HepG2 (cell line): ENCODE data around the gene UQCR11. TPM values are rescaled to one million over a fixed set of nuclear protein-coding genes. Genes with fewer than 3 reads are reported as not detected.
A peak's percentile ranks its signal among the peaks of the same experiment; 100 is the strongest.

Source experiments
- ARNT ChIP-seq: fragments of 450-650 bp; IDR thresholded peaks from 2 replicates; pipeline ENCODE4 v1.6.1; 2017
- ARNT2 ChIP-seq: sonication (generic); formaldehyde crosslinking; IDR thresholded peaks from 2 replicates; pipeline ENCODE4 v1.8.0; 2022; ENCODE audit warnings: mild to moderate bottlenecking, low read depth, missing genetic modification reagents, moderate library complexity
- FOSL2 ChIP-seq: sonication (generic); formaldehyde crosslinking; IDR thresholded peaks from 2 replicates; pipeline ENCODE4 v1.4.0; 2020; ENCODE audit warnings: missing genetic modification reagents
- IKZF1 ChIP-seq: fragments of 450-650 bp; IDR thresholded peaks from 2 replicates; pipeline ENCODE4 v1.7.1; 2016
- MATR3 ChIP-seq: sonication (generic); formaldehyde crosslinking; IDR thresholded peaks from 2 replicates; pipeline ENCODE4 v1.4.0; 2020; ENCODE audit warnings: missing genetic modification reagents
- MIXL1 ChIP-seq: IDR thresholded peaks from 2 replicates; pipeline ENCODE4 v1.6.1; 2016
- SSRP1 ChIP-seq: IDR thresholded peaks from 2 replicates; pipeline ENCODE4 v1.6.1; 2016; ENCODE audit warnings: control low read depth
- ZFP41 ChIP-seq: sonication (generic); formaldehyde crosslinking; IDR thresholded peaks from 2 replicates; pipeline ENCODE4 v1.4.0; 2020; ENCODE audit warnings: mild to moderate bottlenecking, missing genetic modification reagents, borderline replicate concordance
- ZNF207 ChIP-seq: fragments of 450-650 bp; IDR thresholded peaks from 2 replicates; pipeline ENCODE4 v1.6.1; 2016; ENCODE audit warnings: antibody characterized with exemption, borderline replicate concordance
- ZNF225 ChIP-seq: sonication (generic); formaldehyde crosslinking; IDR thresholded peaks from 2 replicates; pipeline ENCODE4 v1.4.0; 2020; ENCODE audit warnings: mild to moderate bottlenecking, missing genetic modification reagents
- ZNF24 ChIP-seq: fragments of 450-650 bp; IDR thresholded peaks from 2 replicates; pipeline ENCODE4 v1.6.1; 2017; ENCODE audit warnings: antibody characterized with exemption, mild to moderate bottlenecking
- ZNF331 ChIP-seq: sonication (generic); formaldehyde crosslinking; IDR thresholded peaks from 2 replicates; pipeline ENCODE4 v1.4.0; 2020; ENCODE audit warnings: missing genetic modification reagents
- ZNF414 ChIP-seq: sonication (generic); formaldehyde crosslinking; IDR thresholded peaks from 2 replicates; pipeline ENCODE4 v1.5.0; 2020; ENCODE audit warnings: missing genetic modification reagents
- ZNF446 ChIP-seq: sonication (generic); formaldehyde crosslinking; IDR thresholded peaks from 2 replicates; pipeline ENCODE4 v1.5.0; 2020; ENCODE audit warnings: mild to moderate bottlenecking, missing genetic modification reagents
- ZNF501 ChIP-seq: sonication (generic); formaldehyde crosslinking; IDR thresholded peaks from 2 replicates; pipeline ENCODE4 v1.5.1; 2020; ENCODE audit warnings: mild to moderate bottlenecking, moderate library complexity, missing genetic modification reagents
- ZNF569 ChIP-seq: sonication (generic); formaldehyde crosslinking; IDR thresholded peaks from 2 replicates; pipeline ENCODE4 v1.5.0; 2020; ENCODE audit warnings: mild to moderate bottlenecking, missing genetic modification reagents, moderate library complexity, borderline replicate concordance
- ZNF607 ChIP-seq: sonication (generic); formaldehyde crosslinking; IDR thresholded peaks from 2 replicates; pipeline ENCODE4 v1.5.1; 2020; ENCODE audit warnings: missing genetic modification reagents, mild to moderate bottlenecking, borderline replicate concordance
- ZNF773 ChIP-seq: sonication (generic); formaldehyde crosslinking; IDR thresholded peaks from 2 replicates; pipeline ENCODE4 v1.4.0; 2020; ENCODE audit warnings: missing genetic modification reagents, borderline replicate concordance
- ZNF788 ChIP-seq: sonication (generic); formaldehyde crosslinking; IDR thresholded peaks from 2 replicates; pipeline ENCODE4 v1.5.0; 2020; ENCODE audit warnings: mild to moderate bottlenecking, missing genetic modification reagents, borderline replicate concordance
- ZSCAN21 ChIP-seq: sonication (generic); formaldehyde crosslinking; IDR thresholded peaks from 2 replicates; pipeline ENCODE4 v1.8.0; 2022; ENCODE audit warnings: mild to moderate bottlenecking, missing genetic modification reagents, moderate library complexity, borderline replicate concordance
- polyA plus RNA-seq, 8 experiments: library from polyadenylated mRNA; depleted of rRNA in 3 of 8; stranded (reverse) in 7 of 8; unstranded in 1 of 8; fragments of >200 nt; fragmentation: Illumina TruSeq in 4 of 8; extraction: Trizol in 4 of 8; gene quantifications; 2 replicates each; pipeline versions ENCODE4 v1.2.1 to v1.2.3, GENCODE V29; 2011 to 2016; ENCODE audit warnings: low read depth in 4 of 8, missing spikeins in 1 of 8, mixed read lengths in 1 of 8; ENCODE audit not compliant: insufficient read depth in 1 of 8
- total RNA-seq, 5 experiments: library from RNA; depleted of rRNA; stranded (reverse); fragments of >200 nt; fragmentation: Illumina TruSeq; extraction: Trizol; gene quantifications; 2 replicates each; pipeline ENCODE4 v1.2.3, GENCODE V29; 2016; ENCODE audit warnings: low read depth in 1 of 5
- TF ChIP-seq, protein P1 (sequence below): sonication (generic); formaldehyde crosslinking; conservative IDR thresholded peaks from 2 replicates; pipeline ENCODE4 v1.8.0; 2022; ENCODE audit warnings: low read depth, missing genetic modification reagents
- TF ChIP-seq, protein P2 (sequence below): sonication (generic); formaldehyde crosslinking; IDR thresholded peaks from 2 replicates; pipeline ENCODE4 v1.4.0; 2020; ENCODE audit warnings: missing genetic modification reagents
- TF ChIP-seq, protein P3 (sequence below): sonication (generic); formaldehyde crosslinking; IDR thresholded peaks from 2 replicates; pipeline ENCODE4 v1.4.0; 2020; ENCODE audit warnings: missing genetic modification reagents, mild to moderate bottlenecking, borderline replicate concordance

Gene UQCR11
- total and polyA plus RNA-seq, 2 of the 13 experiments (the other 11 are each of a cell fraction or from before 2014, with no cell fraction given), result 125 to 214 TPM

DNA sequence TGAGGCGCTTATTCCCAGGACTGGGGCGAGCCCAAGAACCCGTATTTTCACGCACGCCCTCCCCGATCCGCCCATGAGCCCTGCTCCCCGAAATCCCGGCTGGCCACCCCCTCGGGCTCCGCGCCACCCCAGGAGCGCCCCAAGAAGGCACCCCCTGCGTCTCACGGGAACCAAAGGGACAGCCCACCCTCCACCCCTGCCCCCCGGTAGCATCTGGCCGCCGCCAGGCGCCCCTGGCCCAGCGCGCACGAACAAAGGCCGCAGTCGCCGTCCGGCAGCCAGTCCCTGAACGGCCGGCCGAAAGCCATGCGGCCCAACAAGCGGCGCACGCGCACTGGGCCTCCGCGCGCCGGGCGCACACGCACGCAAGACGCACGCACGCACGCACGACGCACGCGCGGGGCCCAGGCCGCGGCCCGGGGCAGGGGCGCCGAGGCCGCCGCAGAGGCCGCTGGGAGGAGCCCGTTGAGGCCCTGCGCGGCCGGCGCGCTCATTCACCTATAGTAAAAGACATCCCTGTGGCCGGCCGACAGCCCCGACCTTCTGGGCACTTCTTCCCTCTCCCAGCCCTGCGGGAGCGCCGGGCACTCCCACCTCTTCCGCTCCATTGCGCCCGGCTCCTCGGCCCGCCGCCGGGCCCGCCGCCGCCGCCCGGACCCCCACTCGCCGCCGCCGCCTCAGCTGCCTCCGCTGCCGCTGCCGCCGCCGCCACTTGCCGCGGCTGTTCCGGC lies 13.1 kb downstream of the UQCR11 start (continued):
- no peak for TF ChIP-seq ZNF207
- TF ChIP-seq MIXL1 (CRISPR knock-in tag), result no peak
- peak; percentile 25; the same call in 1 of the 2 replicates for TF ChIP-seq ZNF773 (CRISPR knock-in tag)
- TF ChIP-seq ZNF331, result peak; percentile 33; the same call in 1 of the 2 replicates
- no peak; the same call in 1 of the 2 replicates for TF ChIP-seq FOSL2 (CRISPR knock-in tag)
- no peak for TF ChIP-seq ZNF24
- TF ChIP-seq ZFP41 (CRISPR knock-in tag), result 0 out of 2 replicates have a peak, but pooled peaks have one; percentile 28
- peak; percentile 88 for TF ChIP-seq ZSCAN21 (CRISPR knock-in tag)
- TF ChIP-seq ZNF446 (CRISPR knock-in tag), result peak; percentile 87
- TF ChIP-seq, protein P1, sequence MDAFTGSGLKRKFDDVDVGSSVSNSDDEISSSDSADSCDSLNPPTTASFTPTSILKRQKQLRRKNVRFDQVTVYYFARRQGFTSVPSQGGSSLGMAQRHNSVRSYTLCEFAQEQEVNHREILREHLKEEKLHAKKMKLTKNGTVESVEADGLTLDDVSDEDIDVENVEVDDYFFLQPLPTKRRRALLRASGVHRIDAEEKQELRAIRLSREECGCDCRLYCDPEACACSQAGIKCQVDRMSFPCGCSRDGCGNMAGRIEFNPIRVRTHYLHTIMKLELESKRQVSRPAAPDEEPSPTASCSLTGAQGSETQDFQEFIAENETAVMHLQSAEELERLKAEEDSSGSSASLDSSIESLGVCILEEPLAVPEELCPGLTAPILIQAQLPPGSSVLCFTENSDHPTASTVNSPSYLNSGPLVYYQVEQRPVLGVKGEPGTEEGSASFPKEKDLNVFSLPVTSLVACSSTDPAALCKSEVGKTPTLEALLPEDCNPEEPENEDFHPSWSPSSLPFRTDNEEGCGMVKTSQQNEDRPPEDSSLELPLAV (CRISPR knock-in tag), result no peak
- 0 out of 2 replicates have a peak, but pooled peaks have one; percentile 39 for TF ChIP-seq SSRP1 (CRISPR knock-in tag)
- peak; percentile 94; the same call in 1 of the 2 replicates for TF ChIP-seq ZNF225
- TF ChIP-seq IKZF1, result no peak
- TF ChIP-seq ZNF569 (CRISPR knock-in tag), result no peak
- TF ChIP-seq ZNF501 (CRISPR knock-in tag), result peak; percentile 37; the same call in 1 of the 2 replicates
- TF ChIP-seq ARNT, result no peak
- peak; percentile 68; the same call in 1 of the 2 replicates for TF ChIP-seq ZNF788 (CRISPR knock-in tag)
- TF ChIP-seq MATR3 (CRISPR knock-in tag), result no peak
- peak; percentile 81 for TF ChIP-seq ARNT2 (CRISPR knock-in tag)
- TF ChIP-seq, protein P2, sequence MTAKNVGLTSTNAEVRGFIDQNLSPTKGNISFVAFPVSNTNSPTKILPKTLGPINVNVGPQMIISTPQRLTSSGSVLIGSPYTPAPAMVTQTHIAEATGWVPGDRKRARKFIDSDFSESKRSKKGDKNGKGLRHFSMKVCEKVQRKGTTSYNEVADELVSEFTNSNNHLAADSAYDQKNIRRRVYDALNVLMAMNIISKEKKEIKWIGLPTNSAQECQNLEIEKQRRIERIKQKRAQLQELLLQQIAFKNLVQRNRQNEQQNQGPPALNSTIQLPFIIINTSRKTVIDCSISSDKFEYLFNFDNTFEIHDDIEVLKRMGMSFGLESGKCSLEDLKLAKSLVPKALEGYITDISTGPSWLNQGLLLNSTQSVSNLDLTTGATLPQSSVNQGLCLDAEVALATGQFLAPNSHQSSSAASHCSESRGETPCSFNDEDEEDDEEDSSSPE, result peak; percentile 62; the same call in 1 of the 2 replicates
- no peak; the same call in 1 of the 2 replicates for TF ChIP-seq ZNF414 (CRISPR knock-in tag)
- TF ChIP-seq, protein P3, sequence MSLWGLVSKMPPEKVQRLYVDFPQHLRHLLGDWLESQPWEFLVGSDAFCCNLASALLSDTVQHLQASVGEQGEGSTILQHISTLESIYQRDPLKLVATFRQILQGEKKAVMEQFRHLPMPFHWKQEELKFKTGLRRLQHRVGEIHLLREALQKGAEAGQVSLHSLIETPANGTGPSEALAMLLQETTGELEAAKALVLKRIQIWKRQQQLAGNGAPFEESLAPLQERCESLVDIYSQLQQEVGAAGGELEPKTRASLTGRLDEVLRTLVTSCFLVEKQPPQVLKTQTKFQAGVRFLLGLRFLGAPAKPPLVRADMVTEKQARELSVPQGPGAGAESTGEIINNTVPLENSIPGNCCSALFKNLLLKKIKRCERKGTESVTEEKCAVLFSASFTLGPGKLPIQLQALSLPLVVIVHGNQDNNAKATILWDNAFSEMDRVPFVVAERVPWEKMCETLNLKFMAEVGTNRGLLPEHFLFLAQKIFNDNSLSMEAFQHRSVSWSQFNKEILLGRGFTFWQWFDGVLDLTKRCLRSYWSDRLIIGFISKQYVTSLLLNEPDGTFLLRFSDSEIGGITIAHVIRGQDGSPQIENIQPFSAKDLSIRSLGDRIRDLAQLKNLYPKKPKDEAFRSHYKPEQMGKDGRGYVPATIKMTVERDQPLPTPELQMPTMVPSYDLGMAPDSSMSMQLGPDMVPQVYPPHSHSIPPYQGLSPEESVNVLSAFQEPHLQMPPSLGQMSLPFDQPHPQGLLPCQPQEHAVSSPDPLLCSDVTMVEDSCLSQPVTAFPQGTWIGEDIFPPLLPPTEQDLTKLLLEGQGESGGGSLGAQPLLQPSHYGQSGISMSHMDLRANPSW, result no peak
- TF ChIP-seq ZNF607 (CRISPR knock-in tag), result peak; percentile 94
